Body of pancreas (tissue), 4 donors: ENCODE data around the gene GCSH. TPM values are rescaled to one million over a fixed set of nuclear protein-coding genes. Genes with fewer than 3 reads are reported as not detected.

ENCODE experiments used
- ATAC-seq: fragments of 150-250 bp; one replicate; pipeline ENCODE4 v1.9.1; 2016
- DNase-seq, 4 donors: peaks; one replicate each; pipeline ENCODE4 v3.0.0-alpha.2; 2019
- H3K27ac ChIP-seq, 4 donors: fragments of 200-600 bp; sonication (generic); 1 replicate in 3 of 4; 2 replicates in 1 of 4; pipeline versions ENCODE4 v1.5.1 to v1.6.1; 2016 to 2019; ENCODE audit warnings: mild to moderate bottlenecking in 1 of 4, mixed read lengths in 1 of 4, moderate library complexity in 1 of 4
- H3K27me3 ChIP-seq, 2 donors: fragments of 200-600 bp; sonication (generic); one replicate each; pipeline ENCODE4 v1.6.0; 2016; ENCODE audit warnings: mild to moderate bottlenecking in 1 of 2
- H3K36me3 ChIP-seq, 2 donors: fragments of 200-600 bp; sonication (generic); replicated peaks in 1 of 2; 2 replicates each; pipeline ENCODE4 v1.5.1; 2016; ENCODE audit warnings: low read depth in 2 of 2; ENCODE audit not compliant: insufficient read depth in 1 of 2
- H3K4me1 ChIP-seq: fragments of 200-600 bp; sonication (generic); one replicate; pipeline ENCODE4 v1.6.0; 2016
- H3K4me3 ChIP-seq, 2 donors: fragments of 200-600 bp; sonication (generic); 1 replicate in 1 of 2; 2 replicates in 1 of 2; pipeline ENCODE4 v1.5.1; 2016 to 2019
- H3K9me3 ChIP-seq, 3 donors: fragments of 200-600 bp; sonication (generic); 1 replicate in 2 of 3; 2 replicates in 1 of 3; pipeline ENCODE4 v1.5.1; 2016
- POLR2A ChIP-seq, 3 donors: fragments of 450-650 bp; IDR thresholded peaks; one replicate each; pipeline ENCODE4 v1.6.1; 2016; ENCODE audit warnings: antibody characterized with exemption in 3 of 3, mild to moderate bottlenecking in 2 of 3
- WGBS, 2 donors: methylation state at CpG; one replicate each; pipeline ENCODE4 v1.1.5; 2017; 5-methylcytosine and 5-hydroxymethylcytosine counted together
- intact Hi-C: fragments of 100-400 bp; cut with DNase I; formaldehyde crosslinking; loops from one replicate; pipeline ENCODE4 v1.15.1; 2023
- total RNA-seq, 2 donors: library from RNA; depleted of rRNA; stranded (reverse); fragments of >200 nt; gene quantifications; one replicate each; pipeline ENCODE4 v1.1.0, GENCODE V29; 2016
- TF ChIP-seq, protein P1 (sequence below), 7 experiments: fragments of 450-650 bp in 4 of 7; fragments of 200-600 bp in 3 of 7; sonication (generic) in 3 of 7; IDR thresholded peaks; one replicate each; pipeline ENCODE4 v1.5.1; 2016 to 2019; ENCODE audit warnings: antibody characterized with exemption in 7 of 7

Gene GCSH
- total RNA-seq, 2 donors from 2014 or later: 7.3 to 17.8 TPM

GRCh38 chr16:81071805-81072204, 24.4 kb downstream of the GCSH start:
- no peaks in the 10 kb centered on the region for H3K27me3 ChIP-seq
- H3K36me3 ChIP-seq: no peaks in the 10 kb centered on the region
- intact Hi-C loops: no loop called here
- H3K4me3 ChIP-seq: no peak overlapping the region
- ATAC-seq (no peak), DNase-seq (no peak)
- no peaks in the 10 kb centered on the region for H3K9me3 ChIP-seq
- no peak overlapping the region for H3K27ac ChIP-seq
- 79 to 81% methylated on average over 3 to 4 of the region's 4 CpGs for WGBS, 2 donors
- TF ChIP-seq, protein P1, sequence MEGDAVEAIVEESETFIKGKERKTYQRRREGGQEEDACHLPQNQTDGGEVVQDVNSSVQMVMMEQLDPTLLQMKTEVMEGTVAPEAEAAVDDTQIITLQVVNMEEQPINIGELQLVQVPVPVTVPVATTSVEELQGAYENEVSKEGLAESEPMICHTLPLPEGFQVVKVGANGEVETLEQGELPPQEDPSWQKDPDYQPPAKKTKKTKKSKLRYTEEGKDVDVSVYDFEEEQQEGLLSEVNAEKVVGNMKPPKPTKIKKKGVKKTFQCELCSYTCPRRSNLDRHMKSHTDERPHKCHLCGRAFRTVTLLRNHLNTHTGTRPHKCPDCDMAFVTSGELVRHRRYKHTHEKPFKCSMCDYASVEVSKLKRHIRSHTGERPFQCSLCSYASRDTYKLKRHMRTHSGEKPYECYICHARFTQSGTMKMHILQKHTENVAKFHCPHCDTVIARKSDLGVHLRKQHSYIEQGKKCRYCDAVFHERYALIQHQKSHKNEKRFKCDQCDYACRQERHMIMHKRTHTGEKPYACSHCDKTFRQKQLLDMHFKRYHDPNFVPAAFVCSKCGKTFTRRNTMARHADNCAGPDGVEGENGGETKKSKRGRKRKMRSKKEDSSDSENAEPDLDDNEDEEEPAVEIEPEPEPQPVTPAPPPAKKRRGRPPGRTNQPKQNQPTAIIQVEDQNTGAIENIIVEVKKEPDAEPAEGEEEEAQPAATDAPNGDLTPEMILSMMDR (IDR thresholded peaks at IDR 0.05): no peak
- TF ChIP-seq POLR2A (IDR thresholded peaks at IDR 0.05): no peak
- no peaks in the 10 kb centered on the region for H3K4me1 ChIP-seq

DNA sequence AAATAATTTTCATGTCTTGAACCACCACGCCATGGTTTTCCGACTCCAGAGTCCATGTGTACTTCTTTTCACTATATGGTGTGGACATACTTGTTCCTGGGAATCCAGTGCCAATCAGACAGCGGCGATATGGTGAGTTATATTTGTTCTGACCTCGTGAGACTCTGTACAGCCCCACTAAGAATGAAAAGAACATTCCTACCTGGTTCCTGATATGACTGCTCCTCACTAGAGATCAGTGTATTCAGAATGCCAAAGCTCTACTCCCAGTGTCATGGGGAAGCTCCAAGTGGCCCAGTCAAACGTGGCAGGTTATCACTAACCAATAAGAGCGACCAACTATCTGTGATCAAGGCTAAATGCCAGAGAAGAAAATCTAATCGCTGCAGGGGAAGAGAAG, 25.2 kb downstream of the GCSH start:
- H3K9me3 ChIP-seq: no peaks in the 10 kb centered on the region
- H3K4me3 ChIP-seq: no peak overlapping the region
- WGBS, 2 donors: 75 to 79% methylated on average over 7 to 8 of the region's 8 CpGs
- DNase-seq (no peak), ATAC-seq (no peak)
- no peaks in the 10 kb centered on the region for H3K36me3 ChIP-seq
- no peak for TF ChIP-seq POLR2A (IDR thresholded peaks at IDR 0.05)
- TF ChIP-seq, protein P1 (IDR thresholded peaks at IDR 0.05): no peak
- H3K27me3 ChIP-seq: no peaks in the 10 kb centered on the region
- H3K4me1 ChIP-seq: no peaks in the 10 kb centered on the region
- intact Hi-C loops: no loop called here
- H3K27ac ChIP-seq: no peak overlapping the region

- WGBS, 2 donors: 83 to 91% methylated on average over 4 of the region's 4 CpGs
- DNase-seq: no peak
- intact Hi-C loops: no loop called here
Measured at GRCh38 chr16:81069063-81069462, 27.1 kb downstream of the GCSH start.

GRCh38 chr16:81067166-81067565, 29.0 kb downstream of the GCSH start:
- 93 to 100% methylated on average over 1 of the region's 1 CpG for WGBS, 2 donors
- H3K27ac ChIP-seq: no peak overlapping the region
- no peak for TF ChIP-seq POLR2A (IDR thresholded peaks at IDR 0.05)
- TF ChIP-seq, protein P1 (IDR thresholded peaks at IDR 0.05): no peak
- H3K9me3 ChIP-seq: no peaks in the 10 kb centered on the region
- no peaks in the 10 kb centered on the region for H3K36me3 ChIP-seq
- no peak for ATAC-seq
- intact Hi-C loops: no loop called here
- H3K4me1 ChIP-seq: no peaks in the 10 kb centered on the region
- H3K4me3 ChIP-seq: no peak overlapping the region
- no peaks in the 10 kb centered on the region for H3K27me3 ChIP-seq
- no peak for DNase-seq

More at GRCh38 chr16:81069063-81069462, 27.1 kb downstream of the GCSH start:
- Histone ChIP-seq H3K4me1 (no peaks in the 10 kb centered on the region), H3K27ac (no peak overlapping the region), H3K27me3 (no peaks in the 10 kb centered on the region), H3K9me3 (no peaks in the 10 kb centered on the region), H3K4me3 (no peak overlapping the region), H3K36me3 (no peaks in the 10 kb centered on the region)
- ATAC-seq: no peak
- TF ChIP-seq, protein P1 (IDR thresholded peaks at IDR 0.05): no peak
- TF ChIP-seq POLR2A (IDR thresholded peaks at IDR 0.05): no peak

DNA sequence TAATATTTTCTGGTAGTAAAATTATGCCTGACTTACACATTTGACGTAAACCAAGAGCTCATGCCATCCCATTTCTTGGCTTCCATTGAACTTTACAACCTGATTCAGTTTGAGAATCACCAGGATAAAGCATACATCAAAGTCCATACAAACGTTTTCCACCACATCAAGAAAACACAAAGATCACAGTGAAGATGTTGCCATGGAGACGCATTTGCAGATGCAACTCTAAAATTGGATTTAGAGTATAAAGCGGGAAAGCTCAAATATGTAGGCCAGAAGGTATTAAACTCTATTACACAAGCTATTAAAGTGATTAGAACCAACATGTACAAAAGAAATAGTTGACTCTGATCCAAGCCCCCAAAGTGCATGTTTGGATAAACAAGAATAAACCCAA, 29.5 kb downstream of the GCSH start:
- H3K36me3 ChIP-seq: no peaks in the 10 kb centered on the region
- no peaks in the 10 kb centered on the region for H3K9me3 ChIP-seq
- H3K4me1 ChIP-seq: no peaks in the 10 kb centered on the region
- H3K27ac ChIP-seq: no peak overlapping the region
- no peak overlapping the region for H3K4me3 ChIP-seq
- DNase-seq (no peak), ATAC-seq (no peak)
- H3K27me3 ChIP-seq: no peaks in the 10 kb centered on the region
- no peak for TF ChIP-seq POLR2A (IDR thresholded peaks at IDR 0.05)
- TF ChIP-seq, protein P1 (IDR thresholded peaks at IDR 0.05): no peak
- intact Hi-C loops: no loop called here
- WGBS, 2 donors: 74 to 75% methylated on average over 4 of the region's 4 CpGs
